Fibroblast of villous mesenchyme (primary cell): ENCODE data around the gene IGF1R. TPM values are rescaled to one million over a fixed set of nuclear protein-coding genes. Genes with fewer than 3 reads are reported as not detected.

Source experiments
- DNase-seq: peaks from one replicate; pipeline ENCODE4 v3.0.0-alpha.2; 2010; ENCODE audit warnings: low read depth
- H3K4me3 ChIP-seq: 2 replicates; pipeline ENCODE4 v1.5.1; 2011; ENCODE audit warnings: low read depth, mild to moderate bottlenecking, low read length
- CTCF ChIP-seq: IDR thresholded peaks from 2 replicates; pipeline ENCODE4 v1.5.1; 2012; ENCODE audit warnings: low read depth, mild to moderate bottlenecking, low read length; ENCODE audit not compliant: insufficient read depth
- total RNA-seq: library from RNA; depleted of rRNA; stranded (reverse); fragments of >200 nt; gene quantifications from 2 replicates; pipeline ENCODE4 v1.2.3, GENCODE V29; 2012

The IGF1R gene
- total RNA-seq, 1 donor = 19.4 TPM

GRCh38 chr15:98735304-98735703 lies 87.0 kb downstream of the IGF1R start:
- DNase-seq = no peak
- H3K4me3 ChIP-seq = no peak overlapping the region

GRCh38 chr15:98735895-98736617 lies 87.7 kb downstream of the IGF1R start:
- H3K4me3 ChIP-seq = no peak overlapping the region
- no peak for TF ChIP-seq CTCF
- no peak for DNase-seq

More at GRCh38 chr15:98735304-98735703, 87.0 kb downstream of the IGF1R start:
- TF ChIP-seq CTCF = no peak

GRCh38 chr15:98737159-98737558 lies 88.8 kb downstream of the IGF1R start:
- TF ChIP-seq CTCF = no peak
- no peak overlapping the region for H3K4me3 ChIP-seq
- DNase-seq = no peak

- no peak overlapping the region for H3K4me3 ChIP-seq
- TF ChIP-seq CTCF = no peak
- DNase-seq = no peak
Measured at GRCh38 chr15:98737721-98738120, 89.4 kb downstream of the IGF1R start.

GRCh38 chr15:98738689-98739401 lies 90.5 kb downstream of the IGF1R start:
- H3K4me3 ChIP-seq = no peak overlapping the region
- no peak for DNase-seq
- TF ChIP-seq CTCF = no peak

GRCh38 chr15:98740295-98740694 lies 92.0 kb downstream of the IGF1R start:
- TF ChIP-seq CTCF = no peak
- no peak overlapping the region for H3K4me3 ChIP-seq
- DNase-seq = no peak
